ENCODE data around the gene VPS72.
A peak's percentile ranks its signal among the peaks of the same experiment; 100 is the strongest.
"Not testable (repeated sequence)": the region's sequence is repeated elsewhere in the genome, so short reads cannot be mapped to it uniquely, and the experiment has no call there.

Gene VPS72

GRCh38 chr1:151199873-151200581 is 10.0 kb upstream of the VPS72 start:
- no peak for DNase-seq (ENCODE audit: insufficient read length, low spot score)
- TF ChIP-seq TAF1 (IDR thresholded peaks at IDR 0.05; ENCODE audit: low read depth, low read length) (no peak), POU2F2 (IDR thresholded peaks at IDR 0.05; ENCODE audit: low read depth, low read length) (no peak), SPI1 (IDR thresholded peaks at IDR 0.05; ENCODE audit: low read depth, low read length) (no peak), POLR2AphosphoS5 (IDR thresholded peaks at IDR 0.05; ENCODE audit: low read depth, low read length) (no peak)
- no peak for FAIRE-seq

- peak; percentile 55; the same call in 1 of the 2 replicates for TF ChIP-seq POU2F2 (IDR thresholded peaks at IDR 0.05; ENCODE audit: low read depth, low read length)
- TF ChIP-seq SPI1 (IDR thresholded peaks at IDR 0.05; ENCODE audit: low read depth, low read length): no peak
- TF ChIP-seq POLR2AphosphoS5 (IDR thresholded peaks at IDR 0.05; ENCODE audit: low read depth, low read length): peak; percentile 72; the same call in 1 of the 2 replicates
- peak; percentile 78 for TF ChIP-seq POLR2A (IDR thresholded peaks at IDR 0.05; ENCODE audit: low read depth, low read length)
- TF ChIP-seq TAF1 (IDR thresholded peaks at IDR 0.05; ENCODE audit: low read depth, low read length): peak; percentile 87; the same call in 1 of the 2 replicates
- TF ChIP-seq PAX5 (IDR thresholded peaks at IDR 0.05; ENCODE audit: insufficient read depth, low read length, severe bottlenecking): no peak
- FAIRE-seq: peak; percentile 88
- DNase-seq (ENCODE audit: insufficient read length, low spot score): peak; percentile 95
Observed at GRCh38 chr1:151198254-151199127, 8.5 kb upstream of the VPS72 start, which contains the start of gene PIP5K1A. TSS of gene PIP5K1A (plus strand) at chr1:151198552. CDS start at chr1:151198997, 445 bp downstream.

- FAIRE-seq (no peak), DNase-seq (ENCODE audit: insufficient read length, low spot score) (no peak)
Observed at GRCh38 chr1:151197863-151198253, 7.9 kb upstream of the VPS72 start.

GRCh38 chr1:151196292-151196800 is 6.3 kb upstream of the VPS72 start:
- no peak for FAIRE-seq
- TF ChIP-seq SPI1 (IDR thresholded peaks at IDR 0.05; ENCODE audit: low read depth, low read length) (no peak), POLR2A (IDR thresholded peaks at IDR 0.05; ENCODE audit: low read depth, low read length) (no peak), POU2F2 (IDR thresholded peaks at IDR 0.05; ENCODE audit: low read depth, low read length) (no peak), PAX5 (IDR thresholded peaks at IDR 0.05; ENCODE audit: insufficient read depth, low read length, severe bottlenecking) (no peak), TAF1 (IDR thresholded peaks at IDR 0.05; ENCODE audit: low read depth, low read length) (no peak), POLR2AphosphoS5 (IDR thresholded peaks at IDR 0.05; ENCODE audit: low read depth, low read length) (no peak)
- no peak for DNase-seq (ENCODE audit: insufficient read length, low spot score)

More at GRCh38 chr1:151197863-151198253, 7.9 kb upstream of the VPS72 start:
- TF ChIP-seq PAX5 (IDR thresholded peaks at IDR 0.05; ENCODE audit: insufficient read depth, low read length, severe bottlenecking): no peak
- no peak for TF ChIP-seq POLR2A (IDR thresholded peaks at IDR 0.05; ENCODE audit: low read depth, low read length)
- TF ChIP-seq TAF1 (IDR thresholded peaks at IDR 0.05; ENCODE audit: low read depth, low read length): no peak
- TF ChIP-seq POU2F2 (IDR thresholded peaks at IDR 0.05; ENCODE audit: low read depth, low read length): no peak
- no peak for TF ChIP-seq SPI1 (IDR thresholded peaks at IDR 0.05; ENCODE audit: low read depth, low read length)
- no peak for TF ChIP-seq POLR2AphosphoS5 (IDR thresholded peaks at IDR 0.05; ENCODE audit: low read depth, low read length)

GRCh38 chr1:151194894-151195594 is 5.0 kb upstream of the VPS72 start:
- not testable (repeated sequence) for DNase-seq (ENCODE audit: insufficient read length, low spot score); FAIRE-seq

GRCh38 chr1:151193856-151194255 is 3.9 kb upstream of the VPS72 start:
- TF ChIP-seq POU2F2 (IDR thresholded peaks at IDR 0.05; ENCODE audit: low read depth, low read length) (no peak), PAX5 (IDR thresholded peaks at IDR 0.05; ENCODE audit: insufficient read depth, low read length, severe bottlenecking) (no peak), POLR2A (IDR thresholded peaks at IDR 0.05; ENCODE audit: low read depth, low read length) (no peak), TAF1 (IDR thresholded peaks at IDR 0.05; ENCODE audit: low read depth, low read length) (no peak), POLR2AphosphoS5 (IDR thresholded peaks at IDR 0.05; ENCODE audit: low read depth, low read length) (no peak), SPI1 (IDR thresholded peaks at IDR 0.05; ENCODE audit: low read depth, low read length) (no peak)
- no peak for DNase-seq (ENCODE audit: insufficient read length, low spot score)
- FAIRE-seq: no peak

GRCh38 chr1:151193304-151193703 is 3.3 kb upstream of the VPS72 start:
- TF ChIP-seq PAX5 (IDR thresholded peaks at IDR 0.05; ENCODE audit: insufficient read depth, low read length, severe bottlenecking) (no peak), POU2F2 (IDR thresholded peaks at IDR 0.05; ENCODE audit: low read depth, low read length) (no peak), POLR2A (IDR thresholded peaks at IDR 0.05; ENCODE audit: low read depth, low read length) (no peak), SPI1 (IDR thresholded peaks at IDR 0.05; ENCODE audit: low read depth, low read length) (no peak), TAF1 (IDR thresholded peaks at IDR 0.05; ENCODE audit: low read depth, low read length) (no peak), POLR2AphosphoS5 (IDR thresholded peaks at IDR 0.05; ENCODE audit: low read depth, low read length) (no peak)
- FAIRE-seq (no peak), DNase-seq (ENCODE audit: insufficient read length, low spot score) (no peak)

GRCh38 chr1:151192047-151192446 is 2.0 kb upstream of the VPS72 start:
- no peak for DNase-seq (ENCODE audit: insufficient read length, low spot score)
- TF ChIP-seq TAF1 (IDR thresholded peaks at IDR 0.05; ENCODE audit: low read depth, low read length) (no peak), POLR2AphosphoS5 (IDR thresholded peaks at IDR 0.05; ENCODE audit: low read depth, low read length) (no peak), PAX5 (IDR thresholded peaks at IDR 0.05; ENCODE audit: insufficient read depth, low read length, severe bottlenecking) (no peak), POLR2A (IDR thresholded peaks at IDR 0.05; ENCODE audit: low read depth, low read length) (no peak), SPI1 (IDR thresholded peaks at IDR 0.05; ENCODE audit: low read depth, low read length) (no peak), POU2F2 (IDR thresholded peaks at IDR 0.05; ENCODE audit: low read depth, low read length) (no peak)
- FAIRE-seq: no peak

- not testable (repeated sequence) for DNase-seq (ENCODE audit: insufficient read length, low spot score); FAIRE-seq
Observed at GRCh38 chr1:151188667-151189066, 1.3 kb downstream of the VPS72 start.

All from GM12891 (cell line).